ENCODE measurements around the gene NARF.

GRCh38 chr17:82442643-82443464, 15.7 kb upstream of the NARF start:
- no peak for TF ChIP-seq POLR2A (IDR thresholded peaks at IDR 0.05)
- TF ChIP-seq, protein P1, sequence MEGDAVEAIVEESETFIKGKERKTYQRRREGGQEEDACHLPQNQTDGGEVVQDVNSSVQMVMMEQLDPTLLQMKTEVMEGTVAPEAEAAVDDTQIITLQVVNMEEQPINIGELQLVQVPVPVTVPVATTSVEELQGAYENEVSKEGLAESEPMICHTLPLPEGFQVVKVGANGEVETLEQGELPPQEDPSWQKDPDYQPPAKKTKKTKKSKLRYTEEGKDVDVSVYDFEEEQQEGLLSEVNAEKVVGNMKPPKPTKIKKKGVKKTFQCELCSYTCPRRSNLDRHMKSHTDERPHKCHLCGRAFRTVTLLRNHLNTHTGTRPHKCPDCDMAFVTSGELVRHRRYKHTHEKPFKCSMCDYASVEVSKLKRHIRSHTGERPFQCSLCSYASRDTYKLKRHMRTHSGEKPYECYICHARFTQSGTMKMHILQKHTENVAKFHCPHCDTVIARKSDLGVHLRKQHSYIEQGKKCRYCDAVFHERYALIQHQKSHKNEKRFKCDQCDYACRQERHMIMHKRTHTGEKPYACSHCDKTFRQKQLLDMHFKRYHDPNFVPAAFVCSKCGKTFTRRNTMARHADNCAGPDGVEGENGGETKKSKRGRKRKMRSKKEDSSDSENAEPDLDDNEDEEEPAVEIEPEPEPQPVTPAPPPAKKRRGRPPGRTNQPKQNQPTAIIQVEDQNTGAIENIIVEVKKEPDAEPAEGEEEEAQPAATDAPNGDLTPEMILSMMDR (IDR thresholded peaks at IDR 0.05), result no peak
